HG02642 (cell line): ENCODE results near the gene ATP1B1.
A peak's percentile ranks its signal among the peaks of the same experiment; 100 is the strongest.
"Not testable (repeated sequence)": the region's sequence is repeated elsewhere in the genome, so short reads cannot be mapped to it uniquely, and the experiment has no call there.

Experiments used
- ATAC-seq: cut with Tn5 transposase; IDR thresholded peaks from one replicate; pipeline ENCODE4 v1.9.1; 2021; ENCODE audit warnings: mild to moderate bottlenecking; ENCODE audit not compliant: unreplicated experiment, poor library complexity

Gene ATP1B1

DNA sequence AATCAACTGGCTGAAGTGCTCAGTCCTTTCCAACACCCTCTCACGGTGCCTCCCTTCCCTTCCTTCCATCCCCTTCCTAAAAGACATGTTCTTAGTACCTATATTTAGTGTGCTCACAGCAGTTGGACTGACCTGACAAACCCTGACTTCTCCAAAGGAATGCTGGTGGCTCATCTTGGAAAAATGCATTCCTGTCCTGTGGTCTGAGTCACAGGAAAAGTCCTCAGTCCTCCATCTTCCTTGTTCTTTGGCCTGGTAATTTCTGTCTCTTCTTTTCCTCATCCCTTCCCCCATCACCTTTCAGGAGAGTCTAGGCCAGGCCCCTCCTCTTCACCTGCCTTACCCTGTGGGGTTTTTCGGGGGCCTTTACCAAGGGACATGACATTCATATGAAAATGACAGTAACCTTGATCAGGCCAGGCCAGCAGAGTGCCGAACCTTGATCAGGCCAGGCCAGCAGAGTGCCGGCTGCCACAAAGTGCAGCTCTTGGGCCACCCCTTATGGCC, 7.2 kb downstream of the ATP1B1 start:
- ATAC-seq, result no peak

DNA sequence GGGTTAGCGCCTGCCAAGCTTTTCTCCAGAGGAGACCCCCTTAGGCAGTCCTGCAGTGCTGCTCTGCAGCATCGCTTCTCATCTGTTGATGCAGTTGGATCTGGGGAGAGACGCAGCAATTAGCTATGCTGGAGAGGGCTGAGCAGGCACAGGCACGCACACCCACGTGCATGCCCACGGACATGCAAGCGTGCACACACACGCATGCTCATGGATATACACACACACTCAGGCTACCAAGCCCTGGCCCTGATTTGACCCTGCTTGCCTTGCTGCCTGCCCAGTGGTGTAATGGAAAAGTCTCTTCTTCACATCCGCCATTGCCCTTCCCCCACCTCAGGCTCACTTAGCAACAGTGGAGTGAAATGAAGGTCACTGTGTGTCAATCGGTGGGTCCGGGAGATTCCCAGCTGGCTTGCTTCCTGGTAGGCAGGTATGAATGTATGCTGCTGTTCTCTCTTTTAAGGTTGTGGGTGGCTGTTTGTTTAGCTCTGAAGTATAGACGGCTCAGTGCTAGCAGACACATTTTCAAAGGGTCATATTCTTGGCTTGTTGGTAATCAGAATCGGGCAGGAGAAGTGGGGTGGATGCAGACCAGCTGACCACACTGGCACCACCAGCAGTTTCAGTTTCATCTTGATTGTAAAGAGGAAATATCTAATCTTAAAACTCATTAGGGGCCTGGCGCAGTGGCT, 9.5 kb downstream of the ATP1B1 start:
- ATAC-seq, result no peak

- no peak for ATAC-seq
Observed at GRCh38 chr1:169117014-169117413, 10.5 kb downstream of the ATP1B1 start.

DNA sequence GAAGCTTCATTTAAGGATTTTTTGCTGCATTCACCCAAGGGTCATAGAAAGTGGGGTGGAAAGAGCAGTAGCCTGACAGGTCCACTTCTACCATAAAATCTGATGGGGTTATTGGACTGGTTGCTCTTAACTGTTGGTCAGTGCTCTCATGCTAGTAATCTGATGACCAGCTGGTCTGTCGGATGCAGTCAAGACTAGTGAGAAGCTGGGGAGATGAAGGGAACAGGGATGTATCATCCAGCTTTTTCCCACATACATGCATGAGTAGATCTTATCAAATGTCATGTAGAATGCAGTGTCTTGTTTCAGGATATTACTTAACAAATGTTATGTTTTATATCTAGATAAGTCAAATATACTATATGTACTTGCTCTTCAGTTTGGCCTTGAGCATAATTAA, 11.1 kb downstream of the ATP1B1 start:
- ATAC-seq, result no peak

- no peak for ATAC-seq
Observed at GRCh38 chr1:169118227-169118626, 11.7 kb downstream of the ATP1B1 start.

DNA sequence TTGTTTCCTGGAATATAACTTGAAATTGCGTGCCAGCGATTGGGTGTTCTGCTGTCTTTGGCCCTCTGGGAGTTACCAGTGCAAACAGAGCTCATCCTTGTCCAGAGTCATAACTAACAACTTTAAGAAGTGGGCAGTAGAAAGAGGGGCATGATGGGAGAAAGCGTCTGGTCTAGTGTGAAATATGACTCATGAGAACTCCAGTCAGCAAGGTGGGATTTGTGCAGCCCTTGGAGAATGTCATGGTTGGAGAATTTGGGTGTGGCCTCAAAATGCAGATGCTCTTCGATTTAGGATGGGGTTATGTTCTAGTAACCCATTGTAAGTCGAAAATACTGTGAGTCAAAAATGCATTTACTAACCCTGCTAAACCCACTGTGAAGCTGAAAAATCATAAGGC, 12.9 kb downstream of the ATP1B1 start:
- ATAC-seq, result no peak

DNA sequence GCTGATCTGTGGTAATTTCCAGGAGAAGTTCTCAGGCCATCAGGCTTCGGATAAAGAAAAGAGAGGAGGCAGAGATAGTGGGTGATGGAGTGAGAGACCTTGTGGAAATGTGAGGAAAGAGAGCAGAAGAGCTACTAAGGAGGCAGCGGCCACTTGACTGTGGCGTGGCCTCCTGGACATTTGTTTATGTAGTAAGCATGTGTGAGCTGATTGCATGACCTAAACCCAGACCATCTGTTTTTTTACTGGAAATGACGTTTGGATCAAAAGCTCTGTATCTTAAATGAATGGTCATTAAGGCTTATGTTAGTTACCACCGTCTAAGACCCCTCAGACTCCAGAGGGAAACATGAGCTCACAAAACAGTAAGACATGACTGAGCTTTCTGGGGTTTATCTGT, 13.6 kb downstream of the ATP1B1 start:
- no peak for ATAC-seq

DNA sequence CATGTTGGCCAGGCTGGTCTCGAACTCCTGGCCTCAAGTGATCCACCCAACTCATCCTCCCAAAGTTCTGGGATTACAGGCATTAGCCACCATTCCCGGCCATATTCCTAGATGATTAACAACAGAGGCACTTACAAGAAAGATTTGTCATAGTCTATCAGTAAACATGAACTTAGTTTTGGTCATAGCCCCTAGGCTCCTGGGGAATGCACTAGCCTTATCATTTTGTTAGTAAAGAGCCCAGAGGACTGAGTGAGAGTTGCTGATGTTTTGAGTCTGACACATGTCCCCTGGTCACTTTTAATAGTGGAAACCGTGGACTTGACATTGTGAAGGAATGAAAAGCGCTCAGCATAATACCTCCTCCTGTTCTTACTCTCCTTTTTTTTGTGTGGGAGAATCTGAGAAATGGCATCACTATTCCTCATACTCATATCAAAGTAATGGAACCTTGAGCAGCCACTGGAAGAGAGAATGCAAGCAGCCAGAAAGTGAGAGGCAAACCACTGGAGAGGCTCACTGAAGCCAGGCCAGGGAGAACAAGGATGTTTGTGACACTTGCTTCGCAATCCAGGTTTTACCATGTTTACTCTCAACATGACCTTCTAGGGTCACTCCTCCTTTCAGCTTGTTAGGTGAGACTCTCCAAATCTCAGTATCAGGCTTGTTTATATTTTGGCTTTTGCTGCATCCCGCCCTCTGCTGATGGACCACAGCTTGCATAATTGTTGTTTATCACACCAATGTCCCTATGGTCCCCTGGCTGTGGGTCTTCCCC, 14.8 kb downstream of the ATP1B1 start:
- ATAC-seq, result no peak

GRCh38 chr1:169122976-169123375, 16.5 kb downstream of the ATP1B1 start:
- ATAC-seq, result peak; percentile 62

DNA sequence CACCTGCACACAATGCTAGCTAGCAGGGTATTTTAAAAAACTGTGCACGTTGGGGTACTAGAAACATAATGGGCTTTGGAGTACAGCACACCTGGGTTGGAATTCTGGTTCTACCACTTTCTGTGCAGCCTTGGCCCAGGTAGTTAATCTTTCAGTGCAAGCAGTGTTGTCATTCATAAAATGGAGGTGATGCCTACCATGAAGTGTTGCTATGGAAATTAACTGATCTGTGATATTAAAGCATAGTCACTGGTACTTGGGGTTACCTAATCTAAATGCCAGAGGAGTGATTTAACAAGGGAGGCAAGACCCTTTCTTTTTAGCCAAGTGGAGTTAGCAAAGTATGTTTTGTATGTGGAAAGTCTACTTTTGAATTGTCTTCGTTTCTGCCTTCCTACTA, 18.0 kb downstream of the ATP1B1 start:
- no peak for ATAC-seq

GRCh38 chr1:169125597-169125996, 19.1 kb downstream of the ATP1B1 start:
- ATAC-seq, result not testable (repeated sequence)

DNA sequence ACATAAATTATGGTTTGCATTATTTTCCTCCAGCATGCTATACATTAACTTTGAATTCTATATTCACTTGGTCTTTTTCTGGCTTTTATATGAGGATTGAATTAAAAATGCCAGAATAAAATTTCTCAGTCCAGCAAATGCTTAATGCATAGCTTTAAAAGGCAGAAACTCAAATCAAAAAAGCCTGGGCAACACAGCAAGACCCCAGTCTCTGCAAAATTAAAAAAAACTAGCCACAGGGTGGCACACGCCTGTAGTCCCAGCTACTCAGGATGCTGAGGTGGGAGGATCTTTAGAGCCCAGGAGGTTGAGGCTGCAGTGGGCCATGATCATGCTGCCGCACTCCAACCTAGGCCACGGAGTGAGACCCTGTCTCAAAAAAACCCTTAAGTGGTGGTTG, 19.8 kb downstream of the ATP1B1 start:
- no peak for ATAC-seq

GRCh38 chr1:169127305-169127704, 20.8 kb downstream of the ATP1B1 start:
- ATAC-seq, result no peak

GRCh38 chr1:169128562-169128961, 22.1 kb downstream of the ATP1B1 start:
- no peak for ATAC-seq

- ATAC-seq, result no peak
Observed at GRCh38 chr1:169129109-169129784, 22.8 kb downstream of the ATP1B1 start.

- no peak for ATAC-seq
Observed at GRCh38 chr1:169130683-169131082, 24.2 kb downstream of the ATP1B1 start.

DNA sequence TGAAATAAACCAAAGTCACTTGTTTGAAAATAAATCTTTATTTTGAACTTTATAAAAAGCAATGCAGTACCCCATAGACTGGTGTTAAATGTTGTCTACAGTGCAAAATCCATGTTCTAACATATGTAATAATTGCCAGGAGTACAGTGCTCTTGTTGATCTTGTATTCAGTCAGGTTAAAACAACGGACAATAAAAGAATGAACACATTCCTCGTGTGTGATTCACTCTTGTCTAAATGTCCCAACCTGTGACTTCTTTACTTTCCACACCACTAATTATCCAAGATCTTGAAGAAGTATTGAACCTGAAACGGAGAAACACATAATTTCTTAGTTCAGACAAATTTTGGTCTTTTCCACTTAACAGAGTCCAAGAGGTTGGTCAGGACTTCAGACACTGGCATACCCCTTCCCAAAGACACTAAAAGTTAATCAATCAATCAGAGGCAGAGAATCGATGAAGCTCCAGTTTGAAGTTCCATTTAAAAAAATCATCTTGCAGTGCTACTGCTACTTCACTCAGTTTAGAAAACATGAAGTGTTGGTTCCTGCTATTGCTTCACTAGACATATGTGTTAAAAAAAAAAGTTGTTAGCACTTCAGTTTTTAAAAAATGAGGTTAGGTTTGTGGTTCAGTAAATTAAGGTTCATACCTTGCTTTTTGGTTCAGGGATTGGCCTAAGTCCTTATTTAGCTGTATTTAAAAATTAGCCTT, 26.2 kb downstream of the ATP1B1 start:
- ATAC-seq, result no peak

GRCh38 chr1:169133228-169133576, 26.7 kb downstream of the ATP1B1 start:
- no peak for ATAC-seq

GRCh38 chr1:169133801-169134502, 27.5 kb downstream of the ATP1B1 start:
- ATAC-seq, result no peak

DNA sequence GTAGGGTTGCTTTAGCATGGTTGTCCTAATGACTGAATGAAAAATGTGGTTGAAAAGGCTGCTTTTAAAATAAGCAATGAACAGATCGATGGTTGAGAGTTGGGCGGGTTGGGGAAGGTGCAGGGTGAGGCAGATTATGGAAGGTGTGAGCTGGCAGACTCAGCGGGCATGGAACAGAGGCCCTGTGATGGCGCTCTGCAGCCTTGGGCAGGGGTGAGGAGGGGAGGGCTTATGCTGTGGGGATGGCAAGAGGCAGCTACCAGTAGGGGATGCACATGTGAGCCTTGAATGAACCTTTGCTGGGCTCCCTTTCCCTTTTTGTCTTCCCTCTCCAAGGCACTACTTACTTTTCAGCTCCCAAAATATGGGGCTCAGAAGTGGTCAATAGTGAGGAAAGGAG, 30.9 kb downstream of the ATP1B1 start:
- no peak for ATAC-seq
